ENCODE measurements around the gene WDR31.

DNA sequence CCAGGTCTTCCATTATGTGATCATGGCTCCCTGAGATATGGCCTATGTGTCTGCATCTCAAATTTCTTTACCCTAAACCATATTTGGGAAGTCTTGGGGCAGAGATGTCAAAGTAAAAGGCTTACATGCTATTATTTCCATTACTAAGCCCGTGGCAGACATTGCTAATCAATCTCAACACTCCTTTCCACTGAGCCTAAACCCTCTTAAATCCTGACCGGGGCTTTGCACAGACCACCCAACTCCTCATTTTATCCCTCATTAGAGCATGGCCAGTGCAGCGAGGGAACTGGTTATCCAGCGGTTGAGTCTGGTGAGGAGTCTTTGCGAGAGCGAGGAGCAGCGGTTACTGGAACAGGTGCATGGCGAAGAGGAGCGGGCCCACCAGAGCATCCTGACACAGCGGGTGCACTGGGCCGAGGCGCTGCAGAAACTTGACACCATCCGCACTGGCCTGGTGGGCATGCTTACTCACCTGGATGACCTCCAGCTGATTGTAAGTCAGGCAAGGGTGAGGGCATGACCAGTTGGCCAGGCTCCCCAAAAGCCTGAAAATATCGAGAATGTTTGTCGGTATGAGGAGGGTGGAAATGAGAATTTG, 20.3 kb upstream of the WDR31 start:
- TF ChIP-seq EP300 (IDR thresholded peaks at IDR 0.05) = no peak
- TF ChIP-seq POLR2AphosphoS5 (IDR thresholded peaks at IDR 0.05) = no peak
- TF ChIP-seq, protein P1, sequence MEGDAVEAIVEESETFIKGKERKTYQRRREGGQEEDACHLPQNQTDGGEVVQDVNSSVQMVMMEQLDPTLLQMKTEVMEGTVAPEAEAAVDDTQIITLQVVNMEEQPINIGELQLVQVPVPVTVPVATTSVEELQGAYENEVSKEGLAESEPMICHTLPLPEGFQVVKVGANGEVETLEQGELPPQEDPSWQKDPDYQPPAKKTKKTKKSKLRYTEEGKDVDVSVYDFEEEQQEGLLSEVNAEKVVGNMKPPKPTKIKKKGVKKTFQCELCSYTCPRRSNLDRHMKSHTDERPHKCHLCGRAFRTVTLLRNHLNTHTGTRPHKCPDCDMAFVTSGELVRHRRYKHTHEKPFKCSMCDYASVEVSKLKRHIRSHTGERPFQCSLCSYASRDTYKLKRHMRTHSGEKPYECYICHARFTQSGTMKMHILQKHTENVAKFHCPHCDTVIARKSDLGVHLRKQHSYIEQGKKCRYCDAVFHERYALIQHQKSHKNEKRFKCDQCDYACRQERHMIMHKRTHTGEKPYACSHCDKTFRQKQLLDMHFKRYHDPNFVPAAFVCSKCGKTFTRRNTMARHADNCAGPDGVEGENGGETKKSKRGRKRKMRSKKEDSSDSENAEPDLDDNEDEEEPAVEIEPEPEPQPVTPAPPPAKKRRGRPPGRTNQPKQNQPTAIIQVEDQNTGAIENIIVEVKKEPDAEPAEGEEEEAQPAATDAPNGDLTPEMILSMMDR (IDR thresholded peaks at IDR 0.05) = no peak
- no peak for TF ChIP-seq POLR2A (IDR thresholded peaks at IDR 0.05)

Data from stomach (tissue), 4 donors.